NB4 (cell line): ENCODE data around the gene CLK4.

Source experiments
- POLR2A ChIP-seq: IDR thresholded peaks from 2 replicates; pipeline ENCODE4 v1.6.1; 2011; ENCODE audit warnings: mild to moderate bottlenecking; ENCODE audit not compliant: insufficient read length; ENCODE audit errors: extremely low read depth
- TF ChIP-seq, protein P1 (sequence below): IDR thresholded peaks from one replicate; pipeline ENCODE4 v1.5.1; 2012; ENCODE audit warnings: low read depth, low read length

DNA sequence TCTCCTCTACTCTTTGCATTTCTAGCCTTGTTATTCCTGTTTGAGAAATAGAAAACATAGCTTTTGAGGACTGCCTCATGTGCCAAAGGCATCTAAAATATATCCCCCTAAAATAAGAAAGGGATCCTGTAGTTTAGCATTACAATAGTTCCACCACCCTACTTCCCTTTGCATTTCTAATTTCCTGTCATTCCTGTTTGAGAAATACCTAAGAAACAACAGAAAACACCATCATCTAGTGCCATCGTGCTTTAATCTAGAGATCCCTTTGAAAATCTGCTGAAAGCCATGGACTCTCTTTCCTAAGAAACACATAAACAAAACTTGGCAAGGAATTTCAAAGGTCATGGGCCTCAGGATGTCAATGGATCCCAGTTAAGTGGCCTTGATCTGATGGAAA lies 7.5 kb downstream of the CLK4 start:
- TF ChIP-seq POLR2A = no peak
- TF ChIP-seq, protein P1, sequence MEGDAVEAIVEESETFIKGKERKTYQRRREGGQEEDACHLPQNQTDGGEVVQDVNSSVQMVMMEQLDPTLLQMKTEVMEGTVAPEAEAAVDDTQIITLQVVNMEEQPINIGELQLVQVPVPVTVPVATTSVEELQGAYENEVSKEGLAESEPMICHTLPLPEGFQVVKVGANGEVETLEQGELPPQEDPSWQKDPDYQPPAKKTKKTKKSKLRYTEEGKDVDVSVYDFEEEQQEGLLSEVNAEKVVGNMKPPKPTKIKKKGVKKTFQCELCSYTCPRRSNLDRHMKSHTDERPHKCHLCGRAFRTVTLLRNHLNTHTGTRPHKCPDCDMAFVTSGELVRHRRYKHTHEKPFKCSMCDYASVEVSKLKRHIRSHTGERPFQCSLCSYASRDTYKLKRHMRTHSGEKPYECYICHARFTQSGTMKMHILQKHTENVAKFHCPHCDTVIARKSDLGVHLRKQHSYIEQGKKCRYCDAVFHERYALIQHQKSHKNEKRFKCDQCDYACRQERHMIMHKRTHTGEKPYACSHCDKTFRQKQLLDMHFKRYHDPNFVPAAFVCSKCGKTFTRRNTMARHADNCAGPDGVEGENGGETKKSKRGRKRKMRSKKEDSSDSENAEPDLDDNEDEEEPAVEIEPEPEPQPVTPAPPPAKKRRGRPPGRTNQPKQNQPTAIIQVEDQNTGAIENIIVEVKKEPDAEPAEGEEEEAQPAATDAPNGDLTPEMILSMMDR = no peak
